ENCODE data around the gene ATP2B2.

DNA sequence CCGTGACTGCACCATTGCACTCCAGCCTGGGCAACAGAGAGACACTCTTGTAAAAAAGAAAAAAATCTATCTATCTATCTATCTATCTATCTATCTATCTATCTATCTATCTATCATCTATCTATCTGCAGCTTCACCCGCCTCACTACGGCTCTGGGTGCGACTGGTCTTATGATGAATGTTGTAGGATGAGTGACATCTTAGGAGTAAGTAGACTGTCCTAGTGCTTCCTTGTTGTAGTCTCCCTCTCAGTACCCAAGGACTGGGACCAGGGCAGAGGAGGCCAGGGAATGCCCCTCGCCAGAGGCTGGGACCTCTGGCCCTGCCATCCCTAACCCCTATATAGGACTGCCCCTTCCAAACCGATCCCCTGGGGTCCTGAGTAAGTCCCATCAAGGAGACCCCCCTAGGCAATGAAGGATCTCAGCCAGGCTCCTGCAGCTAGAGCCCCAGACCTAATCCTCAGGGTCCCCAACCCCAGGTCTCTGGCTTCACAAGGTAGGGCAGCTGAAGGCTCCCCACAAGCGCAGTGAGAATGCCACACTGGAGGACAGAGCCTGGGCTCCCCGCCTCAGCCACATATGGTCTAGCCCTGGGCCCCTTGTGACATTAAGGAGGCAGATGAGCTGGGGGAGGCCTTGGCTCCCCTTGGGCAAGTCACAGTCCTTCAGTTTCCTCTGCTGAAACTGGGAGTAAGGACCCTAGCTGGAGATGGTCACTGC, 183.6 kb downstream of the ATP2B2 start:
- TF ChIP-seq, protein P1, sequence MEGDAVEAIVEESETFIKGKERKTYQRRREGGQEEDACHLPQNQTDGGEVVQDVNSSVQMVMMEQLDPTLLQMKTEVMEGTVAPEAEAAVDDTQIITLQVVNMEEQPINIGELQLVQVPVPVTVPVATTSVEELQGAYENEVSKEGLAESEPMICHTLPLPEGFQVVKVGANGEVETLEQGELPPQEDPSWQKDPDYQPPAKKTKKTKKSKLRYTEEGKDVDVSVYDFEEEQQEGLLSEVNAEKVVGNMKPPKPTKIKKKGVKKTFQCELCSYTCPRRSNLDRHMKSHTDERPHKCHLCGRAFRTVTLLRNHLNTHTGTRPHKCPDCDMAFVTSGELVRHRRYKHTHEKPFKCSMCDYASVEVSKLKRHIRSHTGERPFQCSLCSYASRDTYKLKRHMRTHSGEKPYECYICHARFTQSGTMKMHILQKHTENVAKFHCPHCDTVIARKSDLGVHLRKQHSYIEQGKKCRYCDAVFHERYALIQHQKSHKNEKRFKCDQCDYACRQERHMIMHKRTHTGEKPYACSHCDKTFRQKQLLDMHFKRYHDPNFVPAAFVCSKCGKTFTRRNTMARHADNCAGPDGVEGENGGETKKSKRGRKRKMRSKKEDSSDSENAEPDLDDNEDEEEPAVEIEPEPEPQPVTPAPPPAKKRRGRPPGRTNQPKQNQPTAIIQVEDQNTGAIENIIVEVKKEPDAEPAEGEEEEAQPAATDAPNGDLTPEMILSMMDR (IDR thresholded peaks at IDR 0.05), result no peak
- no peak for TF ChIP-seq POLR2A (IDR thresholded peaks at IDR 0.05)

All from uterus (tissue), 2 donors.